ENCODE results near the gene GALNT6. TPM values are rescaled to one million over a fixed set of nuclear protein-coding genes. Genes with fewer than 3 reads are reported as not detected.
A peak's percentile ranks its signal among the peaks of the same experiment; 100 is the strongest.
"Not testable (repeated sequence)": the region's sequence is repeated elsewhere in the genome, so short reads cannot be mapped to it uniquely, and the experiment has no call there.

Gene GALNT6
- total and polyA plus RNA-seq, 10 donors: 5.8 to 29.4 (median 18.2) TPM

DNA sequence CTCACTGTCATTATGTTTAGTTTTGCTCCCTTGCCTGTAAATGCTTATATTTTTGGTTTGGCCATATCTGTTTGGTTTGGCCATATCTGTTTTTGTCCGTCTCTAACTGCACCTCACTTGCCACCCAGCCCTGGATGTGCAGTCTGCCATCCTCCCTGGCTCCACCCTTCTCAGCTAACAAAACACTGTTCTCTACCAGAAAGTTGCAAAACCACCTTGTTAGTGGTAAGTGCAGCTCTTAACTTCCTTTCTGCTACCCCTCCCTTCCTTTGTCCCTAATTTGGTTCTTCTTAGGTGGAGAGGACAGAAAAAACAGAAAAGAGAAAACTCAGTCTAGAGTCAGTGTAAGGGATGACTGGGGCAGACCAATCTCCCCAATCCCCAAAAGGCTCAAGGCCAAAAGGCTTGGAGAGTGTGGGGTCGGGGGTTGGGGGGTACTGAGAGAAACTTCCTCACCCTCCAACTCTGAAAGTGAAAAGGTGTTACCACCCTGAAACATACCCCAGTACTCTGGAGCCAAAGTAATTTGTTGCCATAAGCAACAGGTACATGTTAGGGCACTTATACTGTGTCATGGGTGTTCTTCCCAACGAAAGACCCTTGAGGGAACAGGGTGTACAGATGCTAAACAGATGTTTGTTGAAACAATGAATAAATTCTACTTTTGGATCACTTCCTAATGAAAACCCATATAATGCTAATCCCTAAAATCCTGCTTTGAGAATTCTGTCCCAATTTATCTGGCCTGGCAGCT, 72.2 kb downstream of the GALNT6 start:
- no peaks in the 10 kb centered on the region for H3K9me3 ChIP-seq
- H3K27me3 ChIP-seq (replicated peaks in 1 of 7): no peaks in the 10 kb centered on the region
- H3K36me3 ChIP-seq: peaks cover 0 to 32% (median 0%) of the 10 kb centered on the region in 6 donors
- intact Hi-C loops (cut with DNase I; ENCODE audit: low total_unique reads): no loop called here
- WGBS, 5 donors: 17 to 43% (median 43%) methylated on average over 3 of the region's 3 CpGs
- H3K27ac ChIP-seq: peak overlapping the region; percentile 51 to 99 (median 88)
- peak in 1 of 3 donors; percentile 82 for TF ChIP-seq POLR2AphosphoS5 (IDR thresholded peaks at IDR 0.05)
- TF ChIP-seq, protein P1, sequence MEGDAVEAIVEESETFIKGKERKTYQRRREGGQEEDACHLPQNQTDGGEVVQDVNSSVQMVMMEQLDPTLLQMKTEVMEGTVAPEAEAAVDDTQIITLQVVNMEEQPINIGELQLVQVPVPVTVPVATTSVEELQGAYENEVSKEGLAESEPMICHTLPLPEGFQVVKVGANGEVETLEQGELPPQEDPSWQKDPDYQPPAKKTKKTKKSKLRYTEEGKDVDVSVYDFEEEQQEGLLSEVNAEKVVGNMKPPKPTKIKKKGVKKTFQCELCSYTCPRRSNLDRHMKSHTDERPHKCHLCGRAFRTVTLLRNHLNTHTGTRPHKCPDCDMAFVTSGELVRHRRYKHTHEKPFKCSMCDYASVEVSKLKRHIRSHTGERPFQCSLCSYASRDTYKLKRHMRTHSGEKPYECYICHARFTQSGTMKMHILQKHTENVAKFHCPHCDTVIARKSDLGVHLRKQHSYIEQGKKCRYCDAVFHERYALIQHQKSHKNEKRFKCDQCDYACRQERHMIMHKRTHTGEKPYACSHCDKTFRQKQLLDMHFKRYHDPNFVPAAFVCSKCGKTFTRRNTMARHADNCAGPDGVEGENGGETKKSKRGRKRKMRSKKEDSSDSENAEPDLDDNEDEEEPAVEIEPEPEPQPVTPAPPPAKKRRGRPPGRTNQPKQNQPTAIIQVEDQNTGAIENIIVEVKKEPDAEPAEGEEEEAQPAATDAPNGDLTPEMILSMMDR (IDR thresholded peaks at IDR 0.05 in 8 of 11, conservative IDR thresholded peaks at IDR 0.05 in 3 of 11): no peak
- peak overlapping the region in 2 of 8 donors; percentile 3 to 46 for H3K4me3 ChIP-seq
- peaks cover 21 to 87% (median 57%) of the 10 kb centered on the region in 6 donors for H3K4me1 ChIP-seq
- peak; percentile 80 for DNase-seq

DNA sequence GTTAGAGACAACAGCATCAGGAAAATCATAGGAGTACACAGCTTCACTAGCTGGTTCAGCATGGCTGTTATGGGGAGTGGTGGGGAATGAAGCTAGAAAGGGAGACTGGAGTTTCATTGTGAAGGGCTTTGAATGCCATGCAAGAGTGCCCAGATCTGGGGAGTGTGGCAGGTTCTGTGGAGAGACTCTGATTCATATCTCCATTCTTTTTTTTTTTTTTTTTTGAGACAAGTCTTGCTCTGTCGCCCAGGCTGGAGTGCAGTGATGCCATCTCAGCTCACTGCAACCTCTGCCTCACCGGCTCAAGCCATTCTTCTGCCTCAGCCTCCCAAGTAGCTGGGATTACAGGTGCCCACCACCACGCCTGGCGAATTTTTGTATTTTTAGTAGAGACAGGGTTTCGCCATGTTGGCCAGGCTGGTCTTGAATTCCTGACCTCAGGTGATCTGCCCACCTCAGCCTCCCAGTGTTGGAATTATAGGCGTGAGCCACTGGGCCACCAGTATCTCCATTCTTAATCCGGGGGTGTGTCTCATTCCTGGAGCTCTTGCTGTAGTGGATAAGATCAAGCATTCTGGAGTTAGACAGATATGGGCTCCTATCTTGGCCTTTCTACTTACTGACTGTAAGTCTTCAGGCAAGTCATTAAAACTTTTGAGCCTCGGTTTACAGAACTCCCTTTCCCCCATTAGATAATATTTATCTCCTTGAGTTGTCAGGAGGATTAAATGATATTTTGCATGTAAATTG, 73.0 kb downstream of the GALNT6 start:
- 84 to 88% (median 86%) methylated on average over 8 of the region's 8 CpGs for WGBS, 5 donors
- H3K27me3 ChIP-seq (replicated peaks in 1 of 7); intact Hi-C loops (cut with DNase I; ENCODE audit: low total_unique reads); DNase-seq; H3K9me3 ChIP-seq: not testable (repeated sequence)
- Histone ChIP-seq H3K36me3 (peaks cover 0 to 40% (median 3%) of the 10 kb centered on the region in 6 donors), H3K27ac (peak overlapping the region; percentile 51 to 99 (median 88)), H3K4me1 (peaks cover 20 to 84% (median 58%) of the 10 kb centered on the region in 6 donors), H3K4me3 (peak overlapping the region in 2 of 8 donors; percentile 3 to 46)

DNA sequence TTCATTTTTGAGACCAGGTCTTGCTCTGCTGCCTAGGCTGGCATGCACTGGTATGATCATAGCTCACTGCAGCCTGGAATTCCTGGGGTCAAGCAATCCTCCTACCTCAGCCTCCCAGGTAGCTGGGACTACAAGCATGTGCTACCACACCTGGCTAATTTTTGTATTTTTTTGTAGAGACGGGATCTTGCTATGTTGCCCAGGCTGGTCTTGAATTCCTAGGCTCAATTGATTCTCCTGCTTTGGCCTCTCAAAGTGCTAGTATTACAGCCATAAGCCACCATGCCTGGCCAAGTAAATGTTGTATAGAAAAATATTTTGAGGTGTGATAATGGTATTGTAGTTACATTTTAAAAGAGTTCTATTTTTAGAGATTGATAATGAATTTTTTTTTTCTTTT, 79.8 kb downstream of the GALNT6 start:
- intact Hi-C loops (cut with DNase I; ENCODE audit: low total_unique reads): no loop called here
- Histone ChIP-seq H3K27ac (no peak overlapping the region), H3K27me3 (replicated peaks in 1 of 7) (no peaks in the 10 kb centered on the region), H3K9me3 (no peaks in the 10 kb centered on the region), H3K4me3 (no peak overlapping the region), H3K4me1 (peaks cover 0 to 70% (median 4%) of the 10 kb centered on the region in 6 donors), H3K36me3 (peaks cover 0 to 94% (median 12%) of the 10 kb centered on the region in 6 donors)
- no peak for TF ChIP-seq POLR2AphosphoS5 (IDR thresholded peaks at IDR 0.05)
- DNase-seq: no peak
- WGBS, 5 donors: 90 to 100% (median 97%) methylated on average over 1 of the region's 1 CpG

DNA sequence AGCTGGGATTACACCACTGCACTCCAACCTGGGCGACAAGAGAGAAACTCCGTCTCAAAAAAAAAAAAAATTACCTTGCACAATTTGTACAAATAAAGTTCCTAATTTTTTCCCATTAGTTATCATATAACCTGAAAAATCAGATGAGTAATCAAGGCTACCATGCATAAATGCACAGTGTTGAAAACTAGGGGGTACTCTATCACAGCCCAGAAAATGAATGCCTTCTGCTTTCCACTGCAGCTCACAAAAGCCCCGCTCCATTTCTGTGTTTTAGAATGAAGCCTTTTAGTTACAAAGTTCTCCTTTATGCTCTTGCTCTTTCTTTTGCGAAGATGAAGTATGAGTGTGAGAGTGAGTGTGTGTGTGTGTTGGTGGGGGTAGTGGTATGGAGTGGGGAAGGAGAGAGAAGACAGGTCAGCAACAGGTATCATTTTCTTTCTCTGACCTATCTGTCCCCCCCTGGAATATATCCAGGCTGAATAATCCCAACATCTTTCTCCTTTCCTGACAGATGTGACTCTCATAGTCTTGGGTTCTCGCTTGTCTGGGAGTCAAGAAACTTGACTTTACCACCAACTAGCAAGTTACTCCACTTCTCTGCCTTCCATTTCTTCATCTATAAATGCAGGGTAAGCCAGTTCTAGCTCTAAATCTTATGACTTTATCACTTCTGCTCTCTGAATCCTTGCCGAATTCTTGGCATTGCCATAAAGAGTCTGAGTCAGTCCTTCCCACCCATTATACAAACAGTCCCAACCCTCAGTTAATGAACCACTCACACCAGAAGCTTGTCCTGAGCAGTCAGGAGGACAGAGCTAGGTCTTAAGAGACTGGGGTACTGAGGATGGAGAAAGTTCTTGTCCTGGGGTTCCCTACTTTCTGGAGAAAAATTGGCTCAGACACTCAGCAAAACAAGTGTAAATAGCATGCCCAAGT, 83.3 kb downstream of the GALNT6 start:
- intact Hi-C loops (cut with DNase I; ENCODE audit: low total_unique reads): no loop called here
- no peaks in the 10 kb centered on the region for H3K27me3 ChIP-seq (replicated peaks in 1 of 7)
- H3K4me1 ChIP-seq: peaks cover 0 to 63% (median 5%) of the 10 kb centered on the region in 6 donors
- no peak for DNase-seq
- TF ChIP-seq, protein P1 (IDR thresholded peaks at IDR 0.05 in 8 of 11, conservative IDR thresholded peaks at IDR 0.05 in 3 of 11): no peak
- TF ChIP-seq POLR2AphosphoS5 (IDR thresholded peaks at IDR 0.05) (no peak), POLR2A (IDR thresholded peaks at IDR 0.05) (no peak)
- peaks cover 0 to 94% (median 18%) of the 10 kb centered on the region in 6 donors for H3K36me3 ChIP-seq
- WGBS, 5 donors: 75 to 86% (median 82%) methylated on average over 6 of the region's 6 CpGs
- H3K4me3 ChIP-seq: no peak overlapping the region
- H3K9me3 ChIP-seq: no peaks in the 10 kb centered on the region
- H3K27ac ChIP-seq: peak overlapping the region in 2 of 8 donors; percentile 20 to 27
